Mucosa of gallbladder (tissue), 1 donor: Measurements from ENCODE around the gene NXPH4. TPM values are rescaled to one million over a fixed set of nuclear protein-coding genes. Genes with fewer than 3 reads are reported as not detected.

Experiments
- DNase-seq: peaks from one replicate; pipeline ENCODE4 v3.0.0-alpha.2; 2020; ENCODE audit warnings: low spot score
- total RNA-seq: library from RNA; stranded (reverse); gene quantifications from one replicate; pipeline ENCODE4 v1.2.1, GENCODE V29; 2021
- donor health status: DM: no; HTN: no; CAD: no.

The NXPH4 gene
- total RNA-seq, 1 donor from 2014 or later = 0.83 TPM

DNA sequence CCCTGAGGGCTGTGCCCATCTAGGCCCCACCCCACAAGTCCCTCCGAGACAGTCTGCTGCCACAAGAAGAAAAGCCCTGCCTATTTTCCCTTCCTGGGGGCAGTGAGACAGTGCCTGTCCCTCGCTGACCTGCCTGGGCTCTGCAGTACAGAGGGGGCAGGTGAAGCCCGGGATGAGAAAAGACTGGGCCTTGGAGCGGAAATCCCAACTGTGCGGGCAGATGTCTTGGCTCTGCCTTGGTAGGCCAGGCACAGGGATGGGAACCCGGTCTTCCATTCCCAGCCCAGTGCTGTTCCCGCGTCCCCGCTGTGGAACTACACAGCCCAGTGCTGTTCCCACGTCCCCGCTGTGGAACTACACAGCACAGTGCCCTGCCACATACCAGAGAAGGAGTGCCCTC is 12.8 kb upstream of the NXPH4 start:
- no peak for DNase-seq

- no peak for DNase-seq
Observed at GRCh38 chr12:57204454-57204853, 12.1 kb upstream of the NXPH4 start.

DNA sequence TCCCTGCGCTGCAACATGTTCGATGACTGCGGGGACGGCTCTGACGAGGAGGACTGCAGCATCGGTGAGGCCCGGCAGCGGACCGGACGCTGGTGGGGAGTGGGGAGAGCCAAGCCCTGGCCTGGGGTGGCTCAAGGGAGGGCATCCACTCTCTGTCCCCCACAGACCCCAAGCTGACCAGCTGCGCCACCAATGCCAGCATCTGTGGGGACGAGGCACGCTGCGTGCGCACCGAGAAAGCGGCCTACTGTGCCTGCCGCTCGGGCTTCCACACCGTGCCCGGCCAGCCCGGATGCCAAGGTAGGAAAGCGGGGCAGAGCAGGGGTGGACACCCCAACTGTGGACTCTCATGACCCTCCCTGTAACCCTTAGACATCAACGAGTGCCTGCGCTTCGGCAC is 11.4 kb upstream of the NXPH4 start:
- no peak for DNase-seq

GRCh38 chr12:57205931-57206330 is 10.7 kb upstream of the NXPH4 start:
- no peak for DNase-seq

DNA sequence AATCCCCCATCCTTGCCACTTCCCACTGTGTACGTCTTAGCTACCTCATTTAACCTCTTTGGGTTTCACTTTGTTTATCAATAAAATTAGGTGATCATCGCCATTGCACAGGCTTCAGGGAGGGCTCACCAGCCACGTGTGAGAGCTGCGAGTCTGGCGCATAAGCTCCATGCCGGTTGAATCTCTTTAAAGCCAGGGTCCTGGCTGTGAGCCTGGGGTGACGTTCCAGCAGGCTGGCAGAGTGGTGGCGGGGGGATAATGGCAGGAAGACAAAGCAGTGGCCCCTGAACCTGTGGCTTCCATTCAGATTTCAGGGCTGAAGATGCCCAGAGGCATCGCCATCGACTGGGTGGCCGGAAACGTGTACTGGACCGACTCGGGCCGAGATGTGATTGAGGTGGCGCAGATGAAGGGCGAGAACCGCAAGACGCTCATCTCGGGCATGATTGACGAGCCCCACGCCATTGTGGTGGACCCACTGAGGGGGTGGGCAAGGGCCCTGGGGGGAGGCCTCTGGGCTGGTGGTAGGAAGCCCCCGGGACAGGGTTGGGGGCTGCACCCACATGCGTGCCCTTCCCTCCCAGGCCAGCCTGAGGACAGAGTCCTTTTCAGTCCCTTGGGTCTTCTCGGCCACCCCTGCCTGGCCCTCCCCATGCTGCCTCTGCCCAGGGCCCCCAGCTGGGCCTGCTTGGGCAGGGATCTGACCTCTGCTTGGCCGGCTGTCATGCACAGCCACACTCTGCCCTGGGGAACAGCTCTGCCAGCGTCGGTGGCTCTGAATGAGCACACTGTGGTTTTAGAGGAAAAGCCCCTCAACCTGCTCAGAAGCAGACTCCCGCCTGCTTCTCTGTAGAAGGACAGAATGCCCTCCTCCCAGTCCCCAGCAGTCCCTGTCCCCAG is 8.6 kb upstream of the NXPH4 start:
- DNase-seq = no peak

DNA sequence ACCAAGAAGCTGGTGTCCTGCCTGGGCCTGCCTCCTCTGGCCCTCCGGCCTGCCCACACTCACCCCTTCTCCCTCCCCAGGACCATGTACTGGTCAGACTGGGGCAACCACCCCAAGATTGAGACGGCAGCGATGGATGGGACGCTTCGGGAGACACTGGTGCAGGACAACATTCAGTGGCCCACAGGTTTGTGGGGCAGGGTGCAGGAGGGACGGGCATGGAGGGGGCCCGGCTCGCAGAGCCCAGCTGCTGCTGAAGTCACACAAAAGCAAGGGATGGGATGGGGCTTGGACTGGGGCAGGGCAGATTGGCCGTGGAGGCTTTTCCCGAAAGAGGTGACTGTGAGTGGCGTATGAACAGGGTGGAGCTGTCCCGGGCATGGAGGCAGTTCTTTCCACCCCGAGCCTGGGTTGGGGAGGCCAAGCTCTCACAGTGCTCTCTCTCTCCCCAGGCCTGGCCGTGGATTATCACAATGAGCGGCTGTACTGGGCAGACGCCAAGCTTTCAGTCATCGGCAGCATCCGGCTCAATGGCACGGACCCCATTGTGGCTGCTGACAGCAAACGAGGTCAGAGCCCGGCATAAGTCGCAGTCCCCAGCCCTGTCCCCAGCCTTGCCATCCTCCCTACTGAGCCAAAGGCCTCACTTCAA is 7.8 kb upstream of the NXPH4 start:
- no peak for DNase-seq

GRCh38 chr12:57209916-57210315 is 6.7 kb upstream of the NXPH4 start:
- no peak for DNase-seq

DNA sequence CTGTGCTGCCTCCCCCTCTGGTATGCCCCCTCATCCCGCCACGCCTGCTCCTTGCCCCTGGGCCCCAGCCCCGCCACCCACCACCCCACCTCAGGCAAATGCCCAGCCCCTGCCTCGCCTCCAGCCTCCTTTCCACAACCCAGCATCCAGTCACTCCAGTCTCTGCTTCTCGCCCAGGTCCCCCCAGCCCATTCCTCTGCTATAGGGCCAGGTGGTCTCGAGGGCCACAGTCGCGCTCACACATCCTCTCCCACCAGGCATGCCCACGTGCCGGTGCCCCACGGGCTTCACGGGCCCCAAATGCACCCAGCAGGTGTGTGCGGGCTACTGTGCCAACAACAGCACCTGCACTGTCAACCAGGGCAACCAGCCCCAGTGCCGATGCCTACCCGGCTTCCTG is 6.1 kb upstream of the NXPH4 start:
- DNase-seq = no peak

- DNase-seq = no peak
Observed at GRCh38 chr12:57210926-57211692, 5.5 kb upstream of the NXPH4 start.

DNA sequence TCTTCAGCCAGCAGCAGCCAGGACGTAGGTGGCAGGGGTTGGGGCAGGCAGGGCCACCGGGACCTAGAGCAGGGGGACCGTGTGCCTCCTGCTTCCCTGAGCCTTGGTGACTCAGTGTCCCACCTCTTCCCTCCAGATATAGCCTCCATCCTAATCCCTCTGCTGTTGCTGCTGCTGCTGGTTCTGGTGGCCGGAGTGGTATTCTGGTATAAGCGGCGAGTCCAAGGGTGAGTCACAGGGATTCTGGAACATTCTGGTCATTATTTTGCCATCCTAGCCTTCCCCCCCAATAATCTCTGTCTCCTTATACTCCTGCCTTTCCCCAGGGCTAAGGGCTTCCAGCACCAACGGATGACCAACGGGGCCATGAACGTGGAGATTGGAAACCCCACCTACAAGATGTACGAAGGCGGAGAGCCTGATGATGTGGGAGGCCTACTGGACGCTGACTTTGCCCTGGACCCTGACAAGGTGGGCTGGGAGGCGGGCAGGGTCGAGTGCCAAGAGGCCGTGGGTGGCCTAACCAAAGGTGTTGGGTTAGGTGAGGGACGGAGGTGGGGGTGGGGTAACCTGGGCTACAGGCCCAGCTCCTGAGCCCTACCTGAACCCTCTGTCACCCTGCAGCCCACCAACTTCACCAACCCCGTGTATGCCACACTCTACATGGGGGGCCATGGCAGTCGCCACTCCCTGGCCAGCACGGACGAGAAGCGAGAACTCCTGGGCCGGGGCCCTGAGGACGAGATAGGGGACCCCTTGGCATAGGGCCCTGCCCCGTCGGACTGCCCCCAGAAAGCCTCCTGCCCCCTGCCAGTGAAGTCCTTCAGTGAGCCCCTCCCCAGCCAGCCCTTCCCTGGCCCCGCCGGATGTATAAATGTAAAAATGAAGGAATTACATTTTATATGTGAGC is 4.5 kb upstream of the NXPH4 start:
- no peak for DNase-seq

- no peak for DNase-seq
Observed at GRCh38 chr12:57212701-57213057, 3.9 kb upstream of the NXPH4 start.

- DNase-seq = peak; percentile 89
Observed at GRCh38 chr12:57213058-57213715, 3.4 kb upstream of the NXPH4 start.

DNA sequence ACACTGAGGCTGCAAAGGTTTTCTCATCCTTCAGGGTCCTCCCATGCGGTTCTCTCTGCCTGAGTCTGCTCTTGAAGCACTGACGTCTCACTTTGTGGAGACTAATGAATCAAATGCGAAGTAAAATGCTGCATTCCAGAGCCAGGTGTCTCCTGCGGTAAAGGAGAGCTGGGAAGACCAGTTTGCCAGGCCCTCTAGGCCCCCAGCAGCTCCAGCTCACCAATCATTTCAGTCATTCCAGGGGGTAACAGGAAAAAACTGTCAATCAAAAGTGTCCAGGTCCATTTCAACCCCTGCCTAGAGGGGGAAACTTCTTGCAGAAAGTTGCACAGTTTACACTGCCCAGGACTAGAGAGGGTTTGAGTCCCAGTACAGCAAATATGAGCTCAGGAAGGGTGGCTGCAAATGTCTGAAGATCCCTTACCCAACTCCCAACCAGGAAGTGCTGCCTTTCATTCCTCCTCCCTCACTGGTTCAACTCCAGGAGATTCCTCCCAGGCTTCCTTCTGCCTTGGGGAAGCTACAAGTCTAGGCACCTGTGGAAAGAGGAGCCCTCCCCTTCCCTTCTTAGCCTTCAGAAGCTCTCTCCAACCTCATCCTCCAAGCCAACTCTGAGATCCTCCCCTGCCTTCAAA is 2.7 kb upstream of the NXPH4 start:
- DNase-seq = no peak

- DNase-seq = peak; percentile 52
Observed at GRCh38 chr12:57214398-57214781, 2.2 kb upstream of the NXPH4 start.

- no peak for DNase-seq
Observed at GRCh38 chr12:57215065-57215464, 1.5 kb upstream of the NXPH4 start.

DNA sequence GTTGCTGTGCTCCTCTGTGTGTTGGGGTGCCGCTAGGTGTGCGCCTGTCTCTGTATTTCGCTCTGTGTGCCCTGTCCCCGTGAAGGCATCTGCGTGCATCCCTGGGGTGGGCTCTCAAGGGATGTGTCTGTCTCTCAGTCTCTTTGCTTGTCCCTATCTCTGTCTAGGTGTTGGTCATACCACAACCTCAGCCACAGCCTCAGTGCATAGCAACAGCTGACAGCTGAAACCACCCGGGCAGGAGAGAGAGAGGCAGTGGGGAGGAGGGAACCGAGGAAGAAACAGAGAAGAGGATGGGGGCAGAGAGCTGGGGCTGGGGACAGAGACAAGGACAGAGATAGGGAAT is 953 bp upstream of the NXPH4 start:
- DNase-seq = no peak

- no peak for DNase-seq
Observed at GRCh38 chr12:57216921-57217879, 606 bp downstream of the NXPH4 start.

DNA sequence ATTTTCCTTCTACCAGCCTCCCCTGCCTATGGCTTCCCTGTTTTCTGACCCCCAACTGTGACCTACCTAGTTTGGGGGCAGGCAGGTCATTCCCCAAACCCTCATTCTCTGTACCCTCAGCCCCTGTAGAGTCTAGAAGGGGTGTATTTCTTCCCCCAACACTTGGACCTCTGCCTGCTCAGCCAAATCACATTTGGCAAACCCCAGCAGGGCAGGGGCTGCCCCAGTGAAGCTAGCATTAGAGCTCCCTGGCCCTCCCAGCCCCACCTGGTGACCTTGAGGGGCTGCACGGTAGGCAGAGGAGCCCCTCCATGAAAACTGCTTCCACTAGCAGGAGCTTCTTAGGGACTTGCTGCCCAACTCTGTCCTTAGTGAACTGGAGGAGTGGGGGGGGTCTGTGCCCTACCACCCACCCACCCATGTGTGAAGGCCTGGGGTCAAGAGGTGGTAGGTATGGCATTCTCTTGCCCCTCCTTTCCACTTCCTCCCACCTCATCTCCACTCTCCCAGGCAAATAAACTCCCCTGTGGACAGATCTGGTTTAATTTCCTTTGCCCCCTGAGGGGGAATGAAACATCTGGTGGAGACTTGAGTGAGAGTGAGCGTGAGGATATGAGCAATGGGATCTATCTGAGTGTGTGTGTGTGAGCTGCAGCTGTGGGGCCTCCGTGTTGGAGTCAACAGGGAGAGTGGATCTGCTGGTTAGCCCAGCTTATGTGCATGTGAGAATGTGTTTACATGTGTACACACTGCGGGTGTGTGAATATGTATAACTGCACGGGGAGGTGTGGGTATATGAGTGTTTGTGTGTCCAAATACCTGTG is 1.6 kb downstream of the NXPH4 start:
- no peak for DNase-seq
